BJ (cell line): ENCODE measurements around the gene PCLAF. TPM values are rescaled to one million over a fixed set of nuclear protein-coding genes. Genes with fewer than 3 reads are reported as not detected.

Source experiments
- CTCF ChIA-PET: fragments of 350-600 bp; formaldehyde crosslinking; extraction: SDS; loops from one replicate; lab custom pipeline; 2021; ENCODE audit warnings: antibody characterized with exemption, inconsistent platforms; lab: Yijun Ruan, JAX
- POLR2A ChIA-PET: fragments of 300-600 bp; sonication (Branson Sonifier 250); formaldehyde crosslinking; extraction: SDS; loops from one replicate; lab custom pipeline; 2021; ENCODE audit warnings: antibody characterized with exemption; lab: Charles Lee
- DNase-seq: peaks from one replicate; pipeline ENCODE4 v3.0.0-alpha.2; 2011; ENCODE audit warnings: low read depth
- H3K27me3 ChIP-seq: 2 replicates; pipeline ENCODE4 v1.6.0; 2011; ENCODE audit warnings: low read length; ENCODE audit not compliant: control insufficient read depth, insufficient read depth
- H3K36me3 ChIP-seq: 2 replicates; pipeline ENCODE4 v1.5.1; 2011; ENCODE audit warnings: low read length; ENCODE audit not compliant: control insufficient read depth, insufficient read depth
- H3K4me3 ChIP-seq: 2 replicates; pipeline ENCODE4 v1.5.1; 2011; ENCODE audit warnings: low read depth, mild to moderate bottlenecking, control low read depth, low read length
- CTCF ChIP-seq: IDR thresholded peaks from 2 replicates; pipeline ENCODE4 v1.5.1; 2011; ENCODE audit warnings: low read depth, mild to moderate bottlenecking, control low read depth, inconsistent platforms, low read length, moderate library complexity; ENCODE audit not compliant: insufficient read depth
- polyA minus RNA-seq: library from RNA; depleted of rRNA, polyadenylated mRNA; stranded (reverse); fragments of >200 nt; gene quantifications from 2 replicates; pipeline ENCODE4 v1.2.3, GENCODE V29; 2011; rRNA and poly(A)+ RNA removed
- polyA plus RNA-seq: library from polyadenylated mRNA; depleted of rRNA; stranded (reverse); fragments of >200 nt; gene quantifications from 2 replicates; pipeline ENCODE4 v1.2.3, GENCODE V29; 2011; rRNA removed

The PCLAF gene
- polyA plus RNA-seq (127 and 143 TPM in 2 replicates), polyA minus RNA-seq (5.0 and 5.3 TPM in 2 replicates)

DNA sequence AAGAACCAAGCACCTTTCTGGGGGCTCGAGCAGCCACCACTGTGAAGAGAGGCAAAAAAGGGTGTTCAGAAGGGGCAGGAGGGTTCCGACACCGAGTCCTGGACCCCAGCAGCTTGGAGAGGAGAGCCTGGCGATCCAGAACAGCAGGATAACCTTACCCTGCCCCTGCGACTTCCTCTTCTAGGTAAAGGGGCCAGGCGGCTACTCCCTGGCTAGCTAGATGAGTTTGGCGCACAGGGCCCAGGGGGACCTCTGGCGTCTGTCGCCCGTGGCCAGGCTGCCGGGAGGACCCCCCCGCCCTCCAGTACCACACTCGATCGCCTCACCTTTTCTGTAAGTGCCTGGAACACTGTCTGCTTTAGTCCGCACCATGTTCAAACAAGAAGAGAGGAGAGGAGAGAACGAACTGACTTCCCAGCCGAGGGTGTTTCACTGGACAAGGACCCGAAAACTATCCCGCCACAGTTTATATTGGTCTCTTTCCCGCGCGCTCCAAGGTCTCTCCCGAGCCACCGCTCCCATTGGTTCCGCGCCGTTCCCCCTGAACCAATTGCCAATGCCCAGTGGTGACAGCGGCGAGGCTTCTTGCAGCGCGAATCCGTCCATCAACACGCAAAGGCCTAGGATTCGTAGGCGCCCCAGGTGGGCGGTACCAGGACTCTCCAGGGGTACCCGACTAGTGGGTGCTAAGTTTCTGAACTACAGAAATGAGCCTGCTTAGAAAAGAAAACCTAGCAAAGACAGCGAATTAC, at the start of gene PCLAF:
TSS of gene PCLAF (minus strand) at position 442 of the 752 bp plus-strand sequence. CDS start at position 372, 70 bp downstream.
- POLR2A ChIA-PET: no interaction called here

DNA sequence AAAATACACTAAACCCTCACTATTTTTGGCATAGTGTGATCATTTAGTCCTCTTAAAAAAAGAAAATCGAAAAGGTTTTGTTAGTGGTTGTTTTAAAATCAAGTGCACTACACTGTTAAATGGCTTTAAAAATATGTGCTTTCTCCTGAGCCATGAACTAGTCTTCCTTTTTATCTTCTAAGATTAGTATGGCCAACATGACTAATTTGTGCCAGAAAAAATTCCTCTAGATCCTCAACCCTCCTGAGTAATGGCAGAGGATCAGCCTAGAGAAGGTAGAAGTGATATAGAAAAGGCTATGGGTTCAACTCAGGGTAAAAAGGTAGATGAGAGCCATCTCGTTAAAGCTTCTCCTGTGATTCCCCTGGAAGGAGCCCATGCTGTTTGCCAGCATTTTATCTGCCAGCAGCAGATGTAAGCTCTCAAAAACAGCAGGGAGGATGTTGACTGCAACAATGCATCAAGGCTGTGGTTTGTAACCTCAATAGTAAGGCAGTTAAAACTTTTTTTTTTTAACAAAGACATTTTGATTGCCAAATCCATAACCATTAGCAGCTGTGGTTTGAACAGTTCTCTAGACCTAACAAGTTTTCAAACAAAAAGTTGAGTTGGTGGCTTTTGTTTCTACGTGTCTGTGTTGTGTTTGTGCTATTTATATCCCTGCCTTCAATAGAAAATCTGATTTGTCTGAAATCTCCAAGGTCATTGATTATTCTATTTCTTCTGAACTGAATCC, 48.9 kb upstream of the PCLAF start:
- Histone ChIP-seq H3K27me3 (no peaks in the 10 kb centered on the region), H3K4me3 (no peak overlapping the region), H3K36me3 (peaks cover 1% of the 10 kb centered on the region)
- peak; percentile 77 for DNase-seq
- ChIA-PET CTCF (interaction anchor here (0.7 to 1.0 kb wide), 5 partner anchors 11 to 276 kb away, joined by 3 to 5 read pairs (median 3); no protein-coding TSS in a partner anchor), POLR2A (interaction anchor here (0.5 to 0.6 kb wide), 2 partner anchors 214 to 1087 kb away, joined by 9 to 20 read pairs; no protein-coding TSS in a partner anchor)
- no peak for TF ChIP-seq CTCF

More for the DNA sequence above, at the start of gene PCLAF:
- no peak for TF ChIP-seq CTCF
- peak within 1 kb of the TSS; percentile 49 for H3K4me3 ChIP-seq
- no peaks in the 10 kb centered on the region for H3K36me3 ChIP-seq
- H3K27me3 ChIP-seq: no peaks in the 10 kb centered on the region
- DNase-seq: peak; percentile 82
- CTCF ChIA-PET: interaction anchor here (1.0 kb wide), 1 partner anchor 36 kb away, joined by 3 read pairs; no protein-coding TSS in a partner anchor

GRCh38 chr15:64429448-64429847, 48.2 kb upstream of the PCLAF start:
- TF ChIP-seq CTCF: no peak
- Histone ChIP-seq H3K27me3 (no peaks in the 10 kb centered on the region), H3K36me3 (peaks cover 1% of the 10 kb centered on the region), H3K4me3 (no peak overlapping the region)
- ChIA-PET CTCF (interaction anchor here (3.2 to 4.8 kb wide), 2 partner anchors 252 to 298 kb away, joined by 24 to 27 read pairs; no protein-coding TSS in a partner anchor), POLR2A (no interaction called here)
- no peak for DNase-seq

- ChIA-PET CTCF (interaction anchor here (0.6 to 4.8 kb wide), 7 partner anchors 39 to 304 kb away, joined by 3 to 27 read pairs (median 4); partner anchors contain the start of gene TRIP4), POLR2A (no interaction called here)
- DNase-seq: no peak
- peak; percentile 19; the same call in 1 of the 2 replicates for TF ChIP-seq CTCF
- Histone ChIP-seq H3K36me3 (peaks cover 1% of the 10 kb centered on the region; the same call in 1 of the 2 replicates), H3K4me3 (no peak overlapping the region), H3K27me3 (no peaks in the 10 kb centered on the region)
These were observed 45.7 kb upstream of the PCLAF start for GRCh38 chr15:64426845-64427465.
